Measurements from ENCODE around the gene CYBC1. TPM values are rescaled to one million over a fixed set of nuclear protein-coding genes. Genes with fewer than 3 reads are reported as not detected.
A peak's percentile ranks its signal among the peaks of the same experiment; 100 is the strongest.

CYBC1 gene
- total and polyA plus RNA-seq, 2 donors from 2014 or later, result 38.2 to 139 TPM

DNA sequence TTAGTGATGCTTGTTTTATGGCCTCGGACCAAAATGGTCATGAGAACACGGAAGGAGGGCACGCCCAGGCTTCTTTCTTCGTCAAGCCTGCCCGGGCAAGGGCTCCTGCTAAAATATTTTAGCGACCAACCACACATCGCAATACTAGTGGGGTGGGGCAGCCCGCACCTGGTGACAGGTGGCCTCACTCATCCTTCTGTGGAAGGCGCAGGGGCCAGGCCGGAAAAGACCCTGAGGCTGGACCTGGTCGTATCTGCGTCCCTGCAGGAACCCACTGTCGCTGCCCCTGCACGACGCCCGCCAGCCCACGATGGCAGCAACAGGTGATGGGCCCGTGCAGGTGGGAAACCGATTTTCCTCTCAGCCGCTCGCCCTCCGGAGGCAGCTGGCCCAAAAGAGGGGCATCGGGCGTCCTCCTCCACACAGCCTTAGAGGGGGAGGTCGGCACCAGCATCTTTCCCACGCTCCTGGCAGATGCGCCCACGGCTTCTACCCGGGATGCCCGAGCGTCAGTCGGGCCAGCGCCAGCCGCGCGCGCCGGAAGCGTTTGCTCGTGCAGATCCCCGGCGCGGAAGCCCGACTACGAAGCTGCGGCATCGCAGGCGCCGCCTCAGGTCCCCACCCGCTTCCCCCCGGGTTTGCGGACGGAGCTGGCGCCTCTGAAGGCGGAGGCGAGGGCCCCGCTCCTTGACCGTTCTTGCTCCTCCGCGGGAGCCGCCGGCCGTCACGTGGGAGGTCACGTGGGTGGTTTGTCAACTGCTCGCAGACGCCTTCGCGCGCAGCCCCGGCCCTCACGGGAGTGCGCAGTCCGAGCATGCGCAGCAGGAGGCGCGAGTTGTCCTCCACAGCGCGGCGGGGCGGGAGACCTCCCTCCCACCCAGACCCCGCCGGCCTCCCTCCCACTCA lies 46.2 kb upstream of the CYBC1 start:
- TF ChIP-seq, protein P1, sequence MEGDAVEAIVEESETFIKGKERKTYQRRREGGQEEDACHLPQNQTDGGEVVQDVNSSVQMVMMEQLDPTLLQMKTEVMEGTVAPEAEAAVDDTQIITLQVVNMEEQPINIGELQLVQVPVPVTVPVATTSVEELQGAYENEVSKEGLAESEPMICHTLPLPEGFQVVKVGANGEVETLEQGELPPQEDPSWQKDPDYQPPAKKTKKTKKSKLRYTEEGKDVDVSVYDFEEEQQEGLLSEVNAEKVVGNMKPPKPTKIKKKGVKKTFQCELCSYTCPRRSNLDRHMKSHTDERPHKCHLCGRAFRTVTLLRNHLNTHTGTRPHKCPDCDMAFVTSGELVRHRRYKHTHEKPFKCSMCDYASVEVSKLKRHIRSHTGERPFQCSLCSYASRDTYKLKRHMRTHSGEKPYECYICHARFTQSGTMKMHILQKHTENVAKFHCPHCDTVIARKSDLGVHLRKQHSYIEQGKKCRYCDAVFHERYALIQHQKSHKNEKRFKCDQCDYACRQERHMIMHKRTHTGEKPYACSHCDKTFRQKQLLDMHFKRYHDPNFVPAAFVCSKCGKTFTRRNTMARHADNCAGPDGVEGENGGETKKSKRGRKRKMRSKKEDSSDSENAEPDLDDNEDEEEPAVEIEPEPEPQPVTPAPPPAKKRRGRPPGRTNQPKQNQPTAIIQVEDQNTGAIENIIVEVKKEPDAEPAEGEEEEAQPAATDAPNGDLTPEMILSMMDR (IDR thresholded peaks at IDR 0.05; ENCODE audit: borderline replicate concordance, extremely low read depth, insufficient read depth), result no peak
- Histone ChIP-seq H3K27ac (ENCODE audit: low read depth in 2 of 2, low read length in 2 of 2) (peak overlapping the region in 1 of 2 donors; percentile 41), H3K9me3 (ENCODE audit: control insufficient read depth in 2 of 3, insufficient read depth in 1 of 3, low read length in 3 of 3) (no peaks in the 10 kb centered on the region), H3K4me1 (ENCODE audit: control insufficient read depth in 2 of 3, insufficient read depth in 2 of 3, low read depth in 1 of 3, low read length in 3 of 3) (peaks cover 0 to 13% (median 0%) of the 10 kb centered on the region in 3 donors), H3K36me3 (ENCODE audit: control insufficient read depth in 2 of 3, insufficient read depth in 3 of 3, low read length in 3 of 3) (no peaks in the 10 kb centered on the region), H3K9ac (ENCODE audit: low read length in 3 of 3) (peak overlapping the region in 2 of 3 donors; percentile 7 to 37), H3K27me3 (ENCODE audit: control insufficient read depth, insufficient read depth, low read length) (no peaks in the 10 kb centered on the region), H3K4me3 (ENCODE audit: low read length in 3 of 3) (peak overlapping the region; percentile 18 to 64 (median 20))
- intact Hi-C loops (cut with DNase I), result no loop called here
- FAIRE-seq, result no peak
- DNase-seq, result peak; percentile 95 to 99 (median 97)

DNA sequence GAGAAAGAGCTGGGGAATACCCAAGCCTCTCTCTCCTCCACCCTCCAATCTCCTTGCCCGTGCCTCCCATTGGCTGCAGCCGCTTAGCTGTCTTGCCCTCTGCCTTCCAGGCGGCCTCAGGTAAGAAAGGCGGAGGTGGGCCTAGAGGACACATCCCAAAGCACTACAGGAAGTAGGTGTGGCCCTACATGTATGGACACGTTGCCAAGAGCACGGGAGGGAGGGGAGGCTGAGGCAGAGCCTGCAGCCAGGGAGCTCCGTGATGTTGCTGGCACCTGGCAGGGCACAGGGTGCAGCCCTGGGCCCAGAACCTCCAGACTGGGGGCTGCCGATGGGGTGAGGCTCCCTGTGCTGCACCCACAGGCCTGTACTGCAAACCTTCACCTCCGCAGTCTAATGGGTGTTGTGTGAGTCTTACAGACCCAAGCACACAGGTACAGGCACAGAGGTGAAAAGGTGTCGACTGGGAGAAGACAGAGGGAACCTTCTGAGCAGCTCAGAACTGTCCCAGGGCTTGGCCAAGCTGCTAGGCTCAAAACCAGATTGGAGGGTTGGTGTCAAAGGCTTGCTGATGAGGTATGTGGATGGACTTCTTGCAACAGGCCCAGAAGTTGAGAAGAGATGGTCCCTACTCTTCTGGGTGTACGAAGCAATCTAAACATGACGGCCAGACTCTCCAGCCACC lies 45.4 kb upstream of the CYBC1 start:
- intact Hi-C loops (cut with DNase I), result no loop called here
- Histone ChIP-seq H3K4me1 (ENCODE audit: control insufficient read depth in 2 of 3, insufficient read depth in 2 of 3, low read depth in 1 of 3, low read length in 3 of 3) (peaks cover 0 to 13% (median 0%) of the 10 kb centered on the region in 3 donors), H3K4me3 (ENCODE audit: low read length in 3 of 3) (no peak overlapping the region), H3K36me3 (ENCODE audit: control insufficient read depth in 2 of 3, insufficient read depth in 3 of 3, low read length in 3 of 3) (no peaks in the 10 kb centered on the region), H3K27me3 (ENCODE audit: control insufficient read depth, insufficient read depth, low read length) (no peaks in the 10 kb centered on the region), H3K9ac (ENCODE audit: low read length in 3 of 3) (no peak overlapping the region), H3K9me3 (ENCODE audit: control insufficient read depth in 2 of 3, insufficient read depth in 1 of 3, low read length in 3 of 3) (no peaks in the 10 kb centered on the region), H3K27ac (ENCODE audit: low read depth in 2 of 2, low read length in 2 of 2) (no peak overlapping the region)
- no peak for FAIRE-seq
- TF ChIP-seq, protein P1 (IDR thresholded peaks at IDR 0.05; ENCODE audit: borderline replicate concordance, extremely low read depth, insufficient read depth), result no peak
- peak in 1 of 5 donors; percentile 48 for DNase-seq

DNA sequence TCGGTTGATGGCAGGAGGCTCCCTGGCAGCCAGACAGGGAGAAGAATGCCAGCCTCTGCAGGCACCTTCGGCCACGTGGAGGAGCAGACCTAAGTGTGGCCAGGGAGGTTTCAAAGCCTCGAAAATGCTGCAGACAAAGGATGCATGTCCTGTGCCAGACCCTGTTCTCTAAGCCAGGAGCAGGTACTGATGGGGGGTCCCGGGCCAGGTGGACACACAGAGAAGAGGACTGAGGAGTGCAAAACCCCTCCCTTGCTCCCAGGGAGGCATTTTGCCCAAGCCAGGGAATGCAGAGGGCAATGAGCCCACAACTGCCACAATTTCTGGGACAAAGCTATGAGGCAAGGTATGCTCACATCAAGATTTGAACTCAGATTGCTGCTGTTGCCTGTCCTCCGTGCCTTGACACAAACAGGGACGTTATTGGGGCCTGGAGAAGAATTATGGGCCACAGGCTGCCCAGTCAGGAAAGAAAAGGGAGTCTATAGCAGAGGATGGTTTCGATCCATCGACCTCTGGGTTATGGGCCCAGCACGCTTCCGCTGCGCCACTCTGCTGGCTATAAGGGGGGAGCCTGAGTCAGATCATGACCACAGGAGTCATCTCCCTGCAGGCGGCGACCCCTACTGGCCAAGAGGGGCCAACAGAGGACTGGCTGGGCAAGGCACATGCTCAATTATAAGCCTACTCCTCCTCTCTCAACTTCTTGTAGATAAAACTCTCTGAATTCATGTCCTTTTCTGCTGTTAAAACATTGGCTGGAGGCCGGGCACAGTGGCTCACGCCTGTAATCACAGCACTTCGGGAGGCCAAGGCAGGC lies 43.9 kb upstream of the CYBC1 start:
- Histone ChIP-seq H3K9ac (ENCODE audit: low read length in 3 of 3) (no peak overlapping the region), H3K4me1 (ENCODE audit: control insufficient read depth in 2 of 3, insufficient read depth in 2 of 3, low read depth in 1 of 3, low read length in 3 of 3) (peaks cover 0 to 13% (median 0%) of the 10 kb centered on the region in 3 donors), H3K36me3 (ENCODE audit: control insufficient read depth in 2 of 3, insufficient read depth in 3 of 3, low read length in 3 of 3) (no peaks in the 10 kb centered on the region), H3K4me3 (ENCODE audit: low read length in 3 of 3) (peak overlapping the region in 1 of 3 donors; percentile 26), H3K9me3 (ENCODE audit: control insufficient read depth in 2 of 3, insufficient read depth in 1 of 3, low read length in 3 of 3) (no peaks in the 10 kb centered on the region), H3K27ac (ENCODE audit: low read depth in 2 of 2, low read length in 2 of 2) (no peak overlapping the region), H3K27me3 (ENCODE audit: control insufficient read depth, insufficient read depth, low read length) (no peaks in the 10 kb centered on the region)
- peak; percentile 90 to 97 (median 93) for DNase-seq
- intact Hi-C loops (cut with DNase I), result no loop called here
- FAIRE-seq, result no peak
- TF ChIP-seq, protein P1 (IDR thresholded peaks at IDR 0.05; ENCODE audit: borderline replicate concordance, extremely low read depth, insufficient read depth), result peak; percentile 87

All from kidney (tissue), 14 donors.